Erythroblast (primary cell): Measurements from ENCODE around the gene ADAM23.

ENCODE experiments used
- GATA1 ChIP-seq: IDR thresholded peaks from 2 replicates; pipeline ENCODE4 v1.6.1; 2011; ENCODE audit warnings: low read depth, mild to moderate bottlenecking, control low read depth, low read length, moderate library complexity
- POLR2A ChIP-seq: IDR thresholded peaks from 2 replicates; pipeline ENCODE4 v1.6.1; 2011; ENCODE audit warnings: mild to moderate bottlenecking, low read length

DNA sequence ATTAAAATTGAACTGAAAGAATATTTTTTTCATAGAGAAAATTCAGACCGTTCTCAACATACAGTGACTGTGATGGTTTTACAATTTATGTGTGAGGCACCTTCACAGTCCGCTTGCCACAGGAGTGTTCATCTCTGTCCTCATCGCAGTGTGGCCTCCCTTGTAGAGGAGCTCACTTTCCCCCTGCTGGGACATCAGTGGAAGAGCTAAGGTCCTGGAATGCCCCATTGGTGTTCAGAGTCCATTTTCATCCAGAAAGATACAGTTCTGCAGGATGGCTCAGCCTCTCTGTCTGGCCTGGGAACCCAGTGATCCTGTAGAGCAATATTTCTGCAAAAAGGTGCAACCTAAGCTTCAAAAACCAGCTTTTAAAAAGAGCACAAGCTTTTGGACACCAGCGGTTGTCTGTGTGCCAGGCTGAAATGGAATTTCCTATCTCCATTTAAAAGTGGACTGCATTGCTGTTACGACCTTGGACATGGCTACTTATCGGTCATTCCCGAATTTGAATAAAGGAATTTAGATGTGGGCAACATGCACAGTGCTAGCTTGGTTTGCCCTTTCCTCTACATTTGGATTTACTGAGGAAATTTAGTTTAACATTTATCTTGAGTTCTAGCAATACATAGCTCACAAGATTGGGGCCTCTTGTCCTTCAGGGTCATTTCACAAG, 172.2 kb downstream of the ADAM23 start:
- TF ChIP-seq POLR2A: no peak
- TF ChIP-seq GATA1: no peak
